DMS114 treated with DMSO at 0.1 percent for 48 hours (cell line): ENCODE measurements around the gene SYTL1.
A peak's percentile ranks its signal among the peaks of the same experiment; 100 is the strongest.
"Not testable (repeated sequence)": the region's sequence is repeated elsewhere in the genome, so short reads cannot be mapped to it uniquely, and the experiment has no call there.

Source experiments
- DNase-seq: peaks from one replicate; lab custom pipeline; 2025; ENCODE audit not compliant: unreplicated experiment; lab: John Stamatoyannopoulos, UW

Gene SYTL1

GRCh38 chr1:27381969-27382762 is 40.3 kb downstream of the SYTL1 start:
- no peak for DNase-seq

GRCh38 chr1:27383039-27383605 is 41.3 kb downstream of the SYTL1 start, which contains the start of gene CD164L2:
Gene CD164L2 (minus strand): TSS chr1:27383333. CDS start chr1:27383239, 94 bp downstream.
- DNase-seq = no peak

- no peak for DNase-seq
These were observed 41.8 kb downstream of the SYTL1 start for GRCh38 chr1:27383661-27384060.

- not testable (repeated sequence) for DNase-seq
These were observed 43.0 kb downstream of the SYTL1 start for GRCh38 chr1:27384797-27385196.

- peak; percentile 21 for DNase-seq
These were observed 46.6 kb downstream of the SYTL1 start for GRCh38 chr1:27388337-27389005.

- no peak for DNase-seq
These were observed 49.8 kb downstream of the SYTL1 start for GRCh38 chr1:27391511-27392095.

GRCh38 chr1:27392096-27392777 is 50.4 kb downstream of the SYTL1 start, which contains the start of gene GPR3:
Gene GPR3 (plus strand): TSS chr1:27392622. CDS start chr1:27393799, 1,177 bp downstream.
- DNase-seq = peak; percentile 87

GRCh38 chr1:27392778-27393635 is 51.2 kb downstream of the SYTL1 start:
- DNase-seq = no peak

GRCh38 chr1:27393641-27394281 is 51.9 kb downstream of the SYTL1 start:
- DNase-seq = no peak

GRCh38 chr1:27394282-27394658 is 52.4 kb downstream of the SYTL1 start:
- no peak for DNase-seq

- DNase-seq = no peak
These were observed 53.1 kb downstream of the SYTL1 start for GRCh38 chr1:27394925-27395324.

- peak; percentile 47 for DNase-seq
These were observed 53.8 kb downstream of the SYTL1 start for GRCh38 chr1:27395441-27396195.

GRCh38 chr1:27397110-27397509 is 55.3 kb downstream of the SYTL1 start:
- DNase-seq = no peak

- DNase-seq = no peak
These were observed 55.9 kb downstream of the SYTL1 start for GRCh38 chr1:27397749-27398148.

- no peak for DNase-seq
These were observed 56.8 kb downstream of the SYTL1 start for GRCh38 chr1:27398405-27399149.

- no peak for DNase-seq
These were observed 57.6 kb downstream of the SYTL1 start for GRCh38 chr1:27399251-27400025.
